Activated CD8-positive, alpha-beta memory T cell treated with anti-CD3 and anti-CD28 coated beads for 4 hours (primary cell): ENCODE data around the gene PFAS.
"Not testable (repeated sequence)": the region's sequence is repeated elsewhere in the genome, so short reads cannot be mapped to it uniquely, and the experiment has no call there.

Source experiments
- DNase-seq, 2 donors: peaks; one replicate each; pipeline ENCODE4 v3.0.0-alpha.2; 2020; ENCODE audit warnings: low read depth in 2 of 2

Gene PFAS

GRCh38 chr17:8248751-8249607 lies at the start of gene PFAS:
TSS of gene PFAS (plus strand) at chr17:8249289. CDS start at chr17:8253938, 4,649 bp downstream.
- peak; percentile 95 to 97 for DNase-seq

- DNase-seq: no peak
Measured at GRCh38 chr17:8204761-8205555, 44.1 kb upstream of the PFAS start.

GRCh38 chr17:8206536-8206935 lies 42.6 kb upstream of the PFAS start:
- DNase-seq: no peak

GRCh38 chr17:8209907-8210760 lies 39.0 kb upstream of the PFAS start, which contains the start of gene AURKB:
TSS of gene AURKB (minus strand) at chr17:8210575. CDS start at chr17:8210224, 351 bp downstream.
- DNase-seq: peak; percentile 82 to 88

- no peak for DNase-seq
Measured at GRCh38 chr17:8210761-8211458, 38.2 kb upstream of the PFAS start.

- no peak for DNase-seq
Measured at GRCh38 chr17:8212312-8213180, 36.5 kb upstream of the PFAS start.

GRCh38 chr17:8214000-8214399 lies 35.1 kb upstream of the PFAS start:
- not testable (repeated sequence) for DNase-seq

GRCh38 chr17:8220783-8221662 lies 28.1 kb upstream of the PFAS start:
- DNase-seq: peak; percentile 73 to 79

GRCh38 chr17:8221663-8222379 lies 27.3 kb upstream of the PFAS start:
- DNase-seq: peak; percentile 78 to 79

GRCh38 chr17:8222380-8222629 lies 26.8 kb upstream of the PFAS start:
- no peak for DNase-seq

- peak; percentile 79 to 80 for DNase-seq
Measured at GRCh38 chr17:8222630-8223355, 26.3 kb upstream of the PFAS start.

GRCh38 chr17:8223356-8224126 lies 25.5 kb upstream of the PFAS start:
- no peak for DNase-seq

GRCh38 chr17:8224891-8225812 lies 23.9 kb upstream of the PFAS start:
- DNase-seq: no peak

- DNase-seq: no peak
Measured at GRCh38 chr17:8225813-8226535, 23.1 kb upstream of the PFAS start.

GRCh38 chr17:8226536-8227237 lies 22.4 kb upstream of the PFAS start:
- no peak for DNase-seq
